Right lobe of liver (tissue), 4 donors: ENCODE measurements around the gene CTNND2.

Experiments used
- POLR2A ChIP-seq: fragments of 450-650 bp; IDR thresholded peaks from one replicate; pipeline ENCODE4 v1.6.1; 2017; ENCODE audit warnings: antibody characterized with exemption, mild to moderate bottlenecking
- TF ChIP-seq, protein P1 (sequence below), 4 donors: fragments of 200-600 bp in 3 of 4; fragments of 450-650 bp in 1 of 4; IDR thresholded peaks; one replicate each; pipeline versions ENCODE4 v1.5.1 to v1.8.0; 2016 to 2022; ENCODE audit warnings: antibody characterized with exemption in 4 of 4, mild to moderate bottlenecking in 2 of 4
- donor health status: DM: no; HTN: no; CAD: no.
- donor health status: DM: no; HTN: no; CAD: no.
- donor health status: DM: no; HTN: yes; CAD: no.

GRCh38 chr5:11298877-11299276 lies 605.4 kb downstream of the CTNND2 start:
- no peak for TF ChIP-seq POLR2A
- TF ChIP-seq, protein P1, sequence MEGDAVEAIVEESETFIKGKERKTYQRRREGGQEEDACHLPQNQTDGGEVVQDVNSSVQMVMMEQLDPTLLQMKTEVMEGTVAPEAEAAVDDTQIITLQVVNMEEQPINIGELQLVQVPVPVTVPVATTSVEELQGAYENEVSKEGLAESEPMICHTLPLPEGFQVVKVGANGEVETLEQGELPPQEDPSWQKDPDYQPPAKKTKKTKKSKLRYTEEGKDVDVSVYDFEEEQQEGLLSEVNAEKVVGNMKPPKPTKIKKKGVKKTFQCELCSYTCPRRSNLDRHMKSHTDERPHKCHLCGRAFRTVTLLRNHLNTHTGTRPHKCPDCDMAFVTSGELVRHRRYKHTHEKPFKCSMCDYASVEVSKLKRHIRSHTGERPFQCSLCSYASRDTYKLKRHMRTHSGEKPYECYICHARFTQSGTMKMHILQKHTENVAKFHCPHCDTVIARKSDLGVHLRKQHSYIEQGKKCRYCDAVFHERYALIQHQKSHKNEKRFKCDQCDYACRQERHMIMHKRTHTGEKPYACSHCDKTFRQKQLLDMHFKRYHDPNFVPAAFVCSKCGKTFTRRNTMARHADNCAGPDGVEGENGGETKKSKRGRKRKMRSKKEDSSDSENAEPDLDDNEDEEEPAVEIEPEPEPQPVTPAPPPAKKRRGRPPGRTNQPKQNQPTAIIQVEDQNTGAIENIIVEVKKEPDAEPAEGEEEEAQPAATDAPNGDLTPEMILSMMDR (IDR thresholded peaks at IDR 0.05), result no peak
